Measurements from ENCODE around the gene SAGE1. TPM values are rescaled to one million over a fixed set of nuclear protein-coding genes. Genes with fewer than 3 reads are reported as not detected.

The SAGE1 gene
- total RNA-seq, 1 donor from 2014 or later, result not detected

DNA sequence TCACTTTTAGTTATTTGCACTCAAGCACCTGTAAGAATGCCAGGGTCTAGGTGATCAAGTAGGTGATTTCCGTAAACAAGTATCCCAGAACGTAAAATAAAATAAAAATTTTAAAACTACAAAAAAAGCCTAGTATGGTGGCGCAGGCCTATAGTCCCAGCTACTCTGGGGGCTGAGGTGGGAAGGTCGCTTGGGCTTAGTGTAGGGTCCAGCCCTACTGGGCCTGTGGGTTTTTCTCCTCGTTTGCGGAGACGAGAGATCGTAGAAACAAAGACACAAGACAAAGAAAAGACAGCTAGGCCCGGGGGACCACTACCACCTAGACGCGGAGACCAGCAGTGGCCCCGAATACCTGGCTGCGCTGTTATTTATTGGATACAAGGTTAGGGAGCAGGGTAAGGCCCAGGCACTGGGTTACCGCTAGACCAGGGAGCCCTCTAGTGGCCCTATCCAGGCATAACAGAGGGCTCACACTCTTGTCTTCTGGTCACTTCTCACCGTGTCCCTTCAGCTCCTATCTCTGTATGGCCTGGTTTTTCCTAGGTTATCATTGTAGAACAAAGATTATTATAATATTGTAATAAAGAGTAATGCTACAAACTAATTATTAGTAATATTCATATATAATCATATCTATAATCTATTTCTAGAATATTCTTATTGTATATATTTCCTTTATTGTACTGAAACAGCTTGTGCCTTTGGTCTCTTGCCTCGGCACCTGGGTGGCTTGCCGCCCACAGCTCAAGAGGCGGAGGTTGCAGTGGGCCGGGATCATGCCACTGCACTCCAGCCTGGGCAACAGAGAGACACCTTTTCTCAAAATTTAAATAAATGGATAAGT is 38.4 kb downstream of the SAGE1 start:
- TF ChIP-seq, protein P1, sequence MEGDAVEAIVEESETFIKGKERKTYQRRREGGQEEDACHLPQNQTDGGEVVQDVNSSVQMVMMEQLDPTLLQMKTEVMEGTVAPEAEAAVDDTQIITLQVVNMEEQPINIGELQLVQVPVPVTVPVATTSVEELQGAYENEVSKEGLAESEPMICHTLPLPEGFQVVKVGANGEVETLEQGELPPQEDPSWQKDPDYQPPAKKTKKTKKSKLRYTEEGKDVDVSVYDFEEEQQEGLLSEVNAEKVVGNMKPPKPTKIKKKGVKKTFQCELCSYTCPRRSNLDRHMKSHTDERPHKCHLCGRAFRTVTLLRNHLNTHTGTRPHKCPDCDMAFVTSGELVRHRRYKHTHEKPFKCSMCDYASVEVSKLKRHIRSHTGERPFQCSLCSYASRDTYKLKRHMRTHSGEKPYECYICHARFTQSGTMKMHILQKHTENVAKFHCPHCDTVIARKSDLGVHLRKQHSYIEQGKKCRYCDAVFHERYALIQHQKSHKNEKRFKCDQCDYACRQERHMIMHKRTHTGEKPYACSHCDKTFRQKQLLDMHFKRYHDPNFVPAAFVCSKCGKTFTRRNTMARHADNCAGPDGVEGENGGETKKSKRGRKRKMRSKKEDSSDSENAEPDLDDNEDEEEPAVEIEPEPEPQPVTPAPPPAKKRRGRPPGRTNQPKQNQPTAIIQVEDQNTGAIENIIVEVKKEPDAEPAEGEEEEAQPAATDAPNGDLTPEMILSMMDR (IDR thresholded peaks at IDR 0.05), result no peak
- POLR2A ChIA-PET, result no interaction called here
- Mint-ChIP-seq H3K27ac (no peak overlapping the region), H3K4me3 (no peak overlapping the region), H3K9me3 (no peaks in the 10 kb centered on the region), H3K36me3 (ENCODE audit: low read depth) (no peaks in the 10 kb centered on the region), H3K27me3 (no peaks in the 10 kb centered on the region), H3K4me1 (no peaks in the 10 kb centered on the region)
- CTCF ChIA-PET, result interaction anchor here (0.7 to 1.8 kb wide), 3 partner anchors 11 to 388 kb away, joined by 3 to 4 read pairs (median 4); no protein-coding TSS in a partner anchor
- DNase-seq (peak; percentile 15), ATAC-seq (ENCODE audit: low read depth) (no peak)
- intact Hi-C loops (cut with micrococcal nuclease), result loop anchor here (1.0 to 10.0 kb wide), 3 partner anchors 387 to 965 kb away; no protein-coding TSS in a partner anchor

GRCh38 chrX:135944486-135944885 is 51.0 kb downstream of the SAGE1 start:
- DNase-seq (no peak), ATAC-seq (ENCODE audit: low read depth) (no peak)
- intact Hi-C loops (cut with micrococcal nuclease), result no loop called here
- ChIA-PET POLR2A (no interaction called here), CTCF (no interaction called here)
- H3K27ac Mint-ChIP-seq, result no peak overlapping the region
- H3K36me3 Mint-ChIP-seq (ENCODE audit: low read depth), result no peaks in the 10 kb centered on the region
- no peaks in the 10 kb centered on the region for H3K27me3 Mint-ChIP-seq
- TF ChIP-seq, protein P1 (IDR thresholded peaks at IDR 0.05), result no peak
- no peak overlapping the region for H3K4me3 Mint-ChIP-seq
- no peaks in the 10 kb centered on the region for H3K4me1 Mint-ChIP-seq
- H3K9me3 Mint-ChIP-seq, result no peaks in the 10 kb centered on the region

GRCh38 chrX:135951291-135951690 is 57.8 kb downstream of the SAGE1 start:
- POLR2A ChIA-PET, result no interaction called here
- CTCF ChIA-PET, result no interaction called here
- ATAC-seq (ENCODE audit: low read depth), result no peak
- no peaks in the 10 kb centered on the region for H3K36me3 Mint-ChIP-seq (ENCODE audit: low read depth)
- intact Hi-C loops (cut with micrococcal nuclease), result no loop called here
- no peak overlapping the region for H3K4me3 Mint-ChIP-seq
- no peaks in the 10 kb centered on the region for H3K4me1 Mint-ChIP-seq
- no peak overlapping the region for H3K27ac Mint-ChIP-seq
- TF ChIP-seq, protein P1 (IDR thresholded peaks at IDR 0.05), result no peak
- no peak for DNase-seq
- H3K9me3 Mint-ChIP-seq, result no peaks in the 10 kb centered on the region
- H3K27me3 Mint-ChIP-seq, result no peaks in the 10 kb centered on the region

Other genes with a start within 250 kb of the SAGE1 start
- not detected in 2 replicates for gene CT45A1, start 180.1 kb upstream of the SAGE1 start, total RNA-seq
- gene CT45A3, start 125.5 kb upstream of the SAGE1 start, total RNA-seq, result not detected in 2 replicates
- gene CT45A5, start 108.2 kb upstream of the SAGE1 start, total RNA-seq, result not detected in 2 replicates
- not detected in 2 replicates for gene CT45A6, start 90.9 kb upstream of the SAGE1 start, total RNA-seq
- gene CT45A2, start 73.7 kb upstream of the SAGE1 start, total RNA-seq, result not detected in 2 replicates
- gene CT45A7, start 56.4 kb upstream of the SAGE1 start, total RNA-seq, result not detected in 2 replicates
- not detected in 2 replicates for gene CT45A8, start 39.2 kb upstream of the SAGE1 start, total RNA-seq
- not detected in 2 replicates for gene CT45A9, start 21.9 kb upstream of the SAGE1 start, total RNA-seq
- not detected in 2 replicates for gene CT45A10, start 272 bp upstream of the SAGE1 start, total RNA-seq
- gene MMGT1, start 80.3 kb downstream of the SAGE1 start, total RNA-seq, result 20.3 and 21.4 TPM in 2 replicates
- 13.5 and 16.7 TPM in 2 replicates for gene SLC9A6, start 91.7 kb downstream of the SAGE1 start, total RNA-seq

All from activated B cell treated with CpG ODN at 0.5 μM for 24 hours (primary cell).